Muscle layer of duodenum (tissue), 2 donors: ENCODE measurements around the gene CTNNBL1.

Source experiments
- H3K27ac ChIP-seq: one replicate; pipeline ENCODE4 v1.7.0; 2013; ENCODE audit warnings: mild to moderate bottlenecking, low read length
- H3K27me3 ChIP-seq: one replicate; pipeline ENCODE4 v1.7.0; 2013; ENCODE audit warnings: low read depth, mild to moderate bottlenecking, control low read depth, low read length
- H3K36me3 ChIP-seq, 2 donors: one replicate each; pipeline ENCODE4 v1.7.0; 2013; ENCODE audit warnings: low read length in 2 of 2, control low read depth in 1 of 2, mild to moderate bottlenecking in 1 of 2; ENCODE audit not compliant: insufficient read depth in 2 of 2, control insufficient read depth in 1 of 2
- H3K4me1 ChIP-seq, 2 donors: one replicate each; pipeline ENCODE4 v1.7.0; 2013; ENCODE audit warnings: low read length in 2 of 2, mild to moderate bottlenecking in 2 of 2, control low read depth in 1 of 2, moderate library complexity in 1 of 2; ENCODE audit not compliant: insufficient read depth in 2 of 2, control insufficient read depth in 1 of 2
- H3K4me3 ChIP-seq, 2 donors: one replicate each; pipeline ENCODE4 v1.7.0; 2013; ENCODE audit warnings: low read length in 2 of 2, low read depth in 1 of 2, mild to moderate bottlenecking in 1 of 2
- H3K9me3 ChIP-seq, 2 donors: one replicate each; pipeline ENCODE4 v1.7.0; 2013; ENCODE audit warnings: low read length in 2 of 2, control low read depth in 1 of 2, mild to moderate bottlenecking in 1 of 2; ENCODE audit not compliant: control insufficient read depth in 1 of 2
- donor health status: healthy.

Gene CTNNBL1

DNA sequence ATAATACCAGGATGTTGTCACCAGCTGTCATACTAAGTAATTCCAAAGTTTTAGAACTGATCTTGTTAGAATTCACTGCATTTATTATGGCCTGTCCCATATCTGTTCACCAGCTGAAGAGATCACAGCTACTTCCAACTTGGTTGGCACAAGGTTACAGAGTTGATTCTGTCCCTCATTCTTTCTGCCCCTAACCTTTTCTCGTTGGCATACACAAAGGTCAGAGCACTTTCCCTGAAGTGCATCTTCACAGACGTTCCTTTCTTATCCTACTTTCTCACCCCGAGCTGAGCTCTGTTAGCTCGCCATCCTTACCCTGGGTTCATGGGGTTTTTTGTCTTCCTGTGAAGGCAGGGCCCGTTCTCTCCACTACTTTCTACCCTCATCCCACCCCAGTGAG, 143.1 kb downstream of the CTNNBL1 start:
- no peaks in the 10 kb centered on the region for H3K27me3 ChIP-seq
- no peak overlapping the region for H3K4me3 ChIP-seq
- no peaks in the 10 kb centered on the region for H3K9me3 ChIP-seq
- no peak overlapping the region for H3K27ac ChIP-seq
- H3K36me3 ChIP-seq, result peaks cover 7 to 11% of the 10 kb centered on the region in 2 donors
- no peaks in the 10 kb centered on the region for H3K4me1 ChIP-seq

- H3K27me3 ChIP-seq, result no peaks in the 10 kb centered on the region
- H3K4me3 ChIP-seq, result no peak overlapping the region
- H3K9me3 ChIP-seq, result no peaks in the 10 kb centered on the region
- peaks cover 17 to 20% of the 10 kb centered on the region in 2 donors for H3K36me3 ChIP-seq
- H3K27ac ChIP-seq, result no peak overlapping the region
- H3K4me1 ChIP-seq, result no peaks in the 10 kb centered on the region
Observed at GRCh38 chr20:37837924-37838323, 144.1 kb downstream of the CTNNBL1 start.

DNA sequence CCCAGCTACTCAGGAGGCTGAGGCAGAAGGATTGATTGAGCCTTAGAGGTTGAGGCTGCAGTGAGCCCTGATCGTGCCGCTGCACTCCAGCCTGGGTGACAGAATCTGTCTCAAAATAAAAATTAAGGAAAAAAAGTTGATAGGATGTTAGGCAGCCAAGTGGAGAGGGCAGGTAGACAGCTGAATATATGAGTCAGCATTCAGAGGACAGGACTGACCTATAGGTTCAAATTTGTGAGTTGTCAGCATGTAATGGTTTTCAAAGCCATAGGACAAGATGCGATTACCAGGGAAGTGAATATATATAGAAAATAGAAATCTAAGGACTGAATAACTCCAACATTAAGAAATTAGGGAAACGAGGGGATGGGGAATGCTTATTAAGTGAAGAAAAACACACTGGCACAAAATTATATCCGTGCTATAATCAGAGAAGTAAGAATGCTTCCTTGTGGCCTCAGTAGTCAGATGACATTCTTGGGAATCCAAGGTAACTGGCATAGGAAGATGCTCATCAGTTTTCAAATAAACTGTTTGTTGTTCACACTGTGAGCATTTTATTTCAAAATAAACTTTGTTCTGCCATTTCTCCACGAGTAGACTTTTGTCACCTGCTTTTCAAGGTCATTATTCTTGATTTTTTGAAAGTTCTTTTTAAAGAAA, 145.1 kb downstream of the CTNNBL1 start:
- H3K9me3 ChIP-seq, result no peaks in the 10 kb centered on the region
- no peaks in the 10 kb centered on the region for H3K4me1 ChIP-seq
- no peak overlapping the region for H3K27ac ChIP-seq

DNA sequence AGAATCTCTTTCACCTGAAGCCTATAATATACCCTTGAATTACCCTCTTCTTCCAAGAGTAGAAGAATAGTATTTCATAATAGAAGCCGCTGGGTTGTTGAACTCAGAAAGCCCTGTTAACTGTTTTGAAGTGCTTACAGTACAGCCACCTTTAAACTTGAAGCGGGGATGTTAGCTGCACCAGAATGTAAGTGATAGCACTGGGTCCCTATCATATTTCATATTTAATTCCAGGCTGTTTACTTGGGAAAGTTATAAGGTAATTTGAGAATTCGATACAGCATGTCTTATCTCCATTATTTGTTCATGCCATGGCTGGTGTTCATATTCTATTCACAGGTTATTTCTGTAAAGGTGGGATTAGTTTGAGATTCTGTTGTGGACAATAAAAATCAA, 145.6 kb downstream of the CTNNBL1 start:
- H3K36me3 ChIP-seq, result peaks cover 20 to 27% of the 10 kb centered on the region in 2 donors
- no peak overlapping the region for H3K4me3 ChIP-seq
- H3K27me3 ChIP-seq, result no peaks in the 10 kb centered on the region
- no peaks in the 10 kb centered on the region for H3K9me3 ChIP-seq
- H3K4me1 ChIP-seq, result no peaks in the 10 kb centered on the region
- H3K27ac ChIP-seq, result no peak overlapping the region

More for the DNA sequence above, 145.1 kb downstream of the CTNNBL1 start:
- Histone ChIP-seq H3K27me3 (no peaks in the 10 kb centered on the region), H3K36me3 (peaks cover 20 to 27% of the 10 kb centered on the region in 2 donors), H3K4me3 (no peak overlapping the region)

DNA sequence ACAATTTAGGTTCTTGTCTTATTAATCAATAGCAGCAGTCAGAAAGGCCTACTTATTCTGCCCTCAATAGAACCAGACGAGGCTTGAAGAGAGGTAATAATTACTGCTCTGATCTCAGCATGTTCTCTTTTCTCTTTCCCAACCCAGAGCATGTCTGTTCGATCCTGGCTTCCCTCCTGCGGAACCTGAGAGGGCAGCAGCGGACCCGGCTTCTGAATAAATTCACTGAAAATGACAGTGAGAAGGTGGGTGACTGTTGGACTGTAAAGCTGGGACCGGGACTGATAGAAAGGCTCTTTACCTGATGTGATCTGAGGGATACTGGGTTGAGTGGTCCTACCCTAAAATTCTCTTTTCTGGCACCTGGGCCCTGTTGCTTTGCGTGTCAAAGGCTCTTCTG, 146.1 kb downstream of the CTNNBL1 start:
- Histone ChIP-seq H3K4me1 (no peaks in the 10 kb centered on the region), H3K36me3 (peaks cover 20 to 27% of the 10 kb centered on the region in 2 donors), H3K27ac (no peak overlapping the region), H3K27me3 (no peaks in the 10 kb centered on the region), H3K9me3 (no peaks in the 10 kb centered on the region), H3K4me3 (no peak overlapping the region)

- no peak overlapping the region for H3K27ac ChIP-seq
- no peaks in the 10 kb centered on the region for H3K9me3 ChIP-seq
- no peaks in the 10 kb centered on the region for H3K4me1 ChIP-seq
- no peaks in the 10 kb centered on the region for H3K27me3 ChIP-seq
- peaks cover 27 to 36% of the 10 kb centered on the region in 2 donors for H3K36me3 ChIP-seq
- H3K4me3 ChIP-seq, result no peak overlapping the region
Observed at GRCh38 chr20:37841389-37841788, 147.6 kb downstream of the CTNNBL1 start.

- no peaks in the 10 kb centered on the region for H3K27me3 ChIP-seq
- H3K36me3 ChIP-seq, result peaks cover 27 to 42% of the 10 kb centered on the region in 2 donors
- H3K4me3 ChIP-seq, result no peak overlapping the region
- no peaks in the 10 kb centered on the region for H3K4me1 ChIP-seq
- H3K9me3 ChIP-seq, result no peaks in the 10 kb centered on the region
- H3K27ac ChIP-seq, result no peak overlapping the region
Observed at GRCh38 chr20:37841971-37842370, 148.1 kb downstream of the CTNNBL1 start.

DNA sequence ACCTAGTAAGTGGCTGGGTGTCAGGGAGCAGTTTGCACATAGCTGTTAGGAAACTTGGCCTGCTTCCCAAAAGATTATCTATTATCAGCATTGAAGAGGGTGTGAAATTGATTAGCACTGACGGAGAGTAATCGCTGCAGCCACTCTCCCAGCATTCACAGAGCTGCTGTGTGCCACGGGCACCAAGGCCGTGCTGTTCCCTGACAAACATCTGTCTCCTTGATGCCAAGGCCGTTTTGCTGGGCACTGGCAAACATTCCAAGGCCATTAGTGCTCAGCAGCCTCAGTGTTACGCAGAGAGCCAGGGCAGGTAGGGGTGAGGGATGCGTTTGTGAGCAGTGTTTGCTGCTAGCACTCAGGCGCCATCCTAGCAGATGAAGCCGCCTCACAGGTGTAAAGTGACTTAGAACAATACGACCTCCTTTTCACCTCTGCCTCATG, 151.4 kb downstream of the CTNNBL1 start:
- H3K27ac ChIP-seq, result no peak overlapping the region

GRCh38 chr20:37845878-37846277, 152.0 kb downstream of the CTNNBL1 start:
- H3K4me1 ChIP-seq, result no peaks in the 10 kb centered on the region
- H3K27ac ChIP-seq, result no peak overlapping the region
- no peaks in the 10 kb centered on the region for H3K9me3 ChIP-seq
- H3K27me3 ChIP-seq, result no peaks in the 10 kb centered on the region
- peaks cover 33 to 53% of the 10 kb centered on the region in 2 donors for H3K36me3 ChIP-seq
- no peak overlapping the region for H3K4me3 ChIP-seq

More for the DNA sequence above, 151.4 kb downstream of the CTNNBL1 start:
- Histone ChIP-seq H3K9me3 (no peaks in the 10 kb centered on the region), H3K36me3 (peaks cover 33 to 56% of the 10 kb centered on the region in 2 donors), H3K4me1 (no peaks in the 10 kb centered on the region), H3K27me3 (no peaks in the 10 kb centered on the region), H3K4me3 (no peak overlapping the region)

DNA sequence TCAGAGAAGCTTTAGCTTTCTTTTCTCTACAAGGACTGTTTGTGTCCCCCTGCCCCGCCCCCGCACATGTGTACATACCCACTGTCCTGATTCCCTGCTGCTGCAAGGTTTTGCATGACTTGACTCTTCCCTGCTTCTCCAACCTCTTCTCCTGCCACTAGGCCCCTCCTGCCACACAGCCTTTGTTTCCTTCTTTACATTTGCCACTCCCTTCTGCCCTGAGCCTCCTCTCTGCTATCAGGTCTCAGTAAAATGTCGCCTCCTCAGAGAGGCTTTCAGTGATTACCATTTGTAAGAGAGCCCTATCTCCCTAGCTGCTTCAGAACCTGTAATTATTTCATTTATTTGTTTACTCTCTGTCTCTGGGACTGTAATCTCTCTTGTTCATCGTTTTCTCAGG, 152.7 kb downstream of the CTNNBL1 start:
- Histone ChIP-seq H3K27ac (no peak overlapping the region), H3K36me3 (peaks cover 28 to 55% of the 10 kb centered on the region in 2 donors), H3K27me3 (no peaks in the 10 kb centered on the region), H3K4me1 (no peaks in the 10 kb centered on the region), H3K9me3 (no peaks in the 10 kb centered on the region), H3K4me3 (no peak overlapping the region)

DNA sequence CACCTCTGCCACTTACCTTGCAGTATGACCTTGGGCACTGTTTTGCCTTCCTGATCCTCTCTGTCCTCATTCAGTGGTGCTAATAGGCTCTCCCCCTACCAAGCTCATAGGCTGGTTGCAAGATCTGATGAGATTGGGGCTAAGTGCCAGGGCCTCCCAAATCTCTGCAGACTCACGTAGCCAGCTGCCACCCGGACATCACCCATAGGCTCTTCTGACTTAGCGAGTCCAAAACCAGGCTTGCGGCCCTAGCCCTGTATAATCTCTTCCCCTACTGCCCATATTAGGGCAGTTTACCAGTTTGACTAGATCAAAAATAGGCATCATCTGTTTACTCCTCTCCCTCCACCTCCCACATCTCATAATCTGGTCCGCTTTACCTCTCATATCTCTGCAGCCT, 154.9 kb downstream of the CTNNBL1 start:
- no peaks in the 10 kb centered on the region for H3K27me3 ChIP-seq
- H3K4me1 ChIP-seq, result no peaks in the 10 kb centered on the region
- no peak overlapping the region for H3K27ac ChIP-seq
- H3K4me3 ChIP-seq, result no peak overlapping the region
- H3K36me3 ChIP-seq, result peaks cover 33 to 54% of the 10 kb centered on the region in 2 donors
- no peaks in the 10 kb centered on the region for H3K9me3 ChIP-seq

DNA sequence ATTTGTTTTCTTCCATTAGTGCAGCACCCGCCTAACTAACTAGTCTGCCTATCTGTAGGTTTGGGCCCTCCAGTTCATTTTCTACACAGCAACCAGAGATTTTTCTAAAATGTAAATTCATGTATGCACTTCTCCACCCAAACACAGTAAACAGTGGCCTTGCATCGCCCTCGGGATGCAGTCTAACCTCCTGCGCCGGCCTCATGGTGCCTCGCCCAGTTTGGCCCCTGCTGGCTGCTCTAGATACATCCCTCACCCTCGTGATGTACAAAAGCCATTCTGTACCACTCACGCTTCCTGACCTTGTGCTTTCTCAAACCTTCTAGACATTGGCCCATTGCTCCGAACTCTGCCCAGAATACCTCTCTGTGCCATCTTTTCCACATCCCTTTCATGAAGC, 155.3 kb downstream of the CTNNBL1 start:
- H3K27ac ChIP-seq, result no peak overlapping the region
- H3K4me3 ChIP-seq, result no peak overlapping the region
- peaks cover 37 to 54% of the 10 kb centered on the region in 2 donors for H3K36me3 ChIP-seq
- no peaks in the 10 kb centered on the region for H3K4me1 ChIP-seq
- no peaks in the 10 kb centered on the region for H3K27me3 ChIP-seq
- no peaks in the 10 kb centered on the region for H3K9me3 ChIP-seq
